ENCODE measurements around the gene LLPH.
"Not testable (repeated sequence)": the region's sequence is repeated elsewhere in the genome, so short reads cannot be mapped to it uniquely, and the experiment has no call there.

Gene LLPH

GRCh38 chr12:66130267-66131066, at the start of gene LLPH:
LLPH (minus strand) TSS chr12:66130750; CDS start chr12:66129106, 1,644 bp downstream.
- DNase-seq (ENCODE audit: low read depth, low spot score): peak; percentile 65

- no peak for DNase-seq (ENCODE audit: low read depth, low spot score)
These were observed 45.8 kb upstream of the LLPH start for GRCh38 chr12:66176105-66176900.

DNA sequence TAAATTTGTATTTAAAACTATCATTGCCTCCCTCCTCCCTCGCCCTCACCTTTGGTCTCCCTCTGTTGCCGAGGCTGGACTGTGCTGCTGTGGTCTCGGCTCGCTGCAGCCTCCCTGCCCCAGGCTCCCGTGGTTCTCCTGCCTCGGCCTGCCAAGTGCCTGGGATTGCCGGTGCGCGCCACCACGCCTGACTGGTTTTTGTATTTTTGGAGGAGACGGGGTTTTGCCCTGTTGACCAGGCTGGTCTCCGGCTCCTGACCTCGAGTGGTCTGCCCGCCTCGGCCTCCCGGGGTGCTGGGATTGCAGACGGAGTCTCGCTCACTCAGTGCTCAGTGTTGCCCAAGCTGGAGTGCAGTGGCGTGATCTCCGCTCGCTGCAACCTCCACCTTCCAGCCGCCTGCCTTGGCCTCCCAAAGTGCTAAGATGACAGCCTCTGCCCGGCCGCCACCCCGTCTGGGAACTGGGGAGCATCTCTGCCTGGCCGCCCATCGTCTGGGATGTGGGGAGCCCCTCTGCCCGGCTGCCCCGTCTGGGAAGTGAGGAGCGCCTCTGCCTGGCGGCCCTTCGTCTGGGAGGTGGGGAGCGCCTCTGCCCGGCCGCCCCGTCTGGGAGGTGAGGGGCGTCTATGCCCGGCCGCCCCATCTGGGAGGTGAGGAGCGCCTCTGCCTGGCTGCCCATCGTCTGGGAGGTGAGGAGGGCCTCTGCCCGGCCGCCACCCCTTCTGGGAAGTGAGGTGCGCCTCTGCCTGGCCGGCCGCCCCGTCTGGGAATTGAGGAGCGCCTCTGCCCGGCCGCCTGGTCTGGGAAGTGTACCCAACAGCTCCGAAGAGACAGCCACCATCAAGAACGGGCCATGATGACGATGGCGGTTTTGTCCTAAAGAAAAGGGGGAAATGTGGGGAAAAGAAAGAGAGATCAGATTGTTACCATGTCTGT, 44.1 kb upstream of the LLPH start:
- DNase-seq (ENCODE audit: low read depth, low spot score): not testable (repeated sequence)

- DNase-seq (ENCODE audit: low read depth, low spot score): no peak
These were observed 40.1 kb upstream of the LLPH start for GRCh38 chr12:66170606-66171005.

DNA sequence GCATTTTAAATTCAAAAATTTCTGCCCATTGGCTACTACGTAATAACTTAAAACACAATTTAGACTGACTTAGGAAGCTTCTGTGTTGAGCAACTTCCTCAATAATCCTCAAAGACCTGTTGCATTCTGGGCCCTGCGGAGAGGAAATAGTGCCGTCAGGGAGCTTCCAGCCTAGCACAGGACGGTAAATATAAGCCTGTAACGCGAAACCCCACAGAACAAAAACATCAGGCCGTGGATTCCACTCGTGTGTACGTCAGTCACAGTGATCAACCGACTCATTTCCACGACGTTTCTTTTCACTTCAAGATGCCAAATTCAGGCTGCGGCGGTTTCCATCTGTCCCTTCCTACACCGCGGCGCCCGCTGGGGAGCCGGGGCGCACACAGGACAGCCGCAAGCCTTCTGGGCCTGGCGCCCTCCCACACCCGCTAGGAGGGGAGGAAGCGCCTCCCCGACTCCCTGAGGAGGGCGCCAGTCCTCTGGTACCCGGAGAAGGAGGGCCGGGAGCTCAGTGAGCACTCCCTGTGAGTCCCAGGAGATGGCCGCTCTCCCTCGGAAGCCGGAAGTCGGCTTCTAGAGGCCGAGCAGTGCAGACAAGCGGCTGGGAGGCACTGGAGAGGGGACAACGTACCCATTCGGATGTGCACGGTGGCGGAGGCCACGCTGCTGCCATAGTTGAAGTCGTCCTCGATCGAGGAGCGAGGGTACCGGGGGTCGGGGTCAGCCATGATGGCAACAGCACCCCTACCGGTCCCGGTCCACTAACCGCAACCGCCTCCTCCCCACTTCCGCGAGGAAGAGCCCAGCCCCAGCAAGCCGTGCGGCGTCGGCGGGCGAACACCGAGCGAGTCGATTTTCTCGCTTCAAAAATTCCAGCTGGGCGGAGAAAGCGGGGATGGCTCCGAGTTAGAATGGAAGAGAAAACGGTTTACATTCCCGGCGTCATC, 38.9 kb upstream of the LLPH start, which contains the start of gene TMBIM4:
Gene TMBIM4, minus strand, starts transcription at position 776 of the 950 bp plus-strand sequence. Its CDS starts 45 bp downstream, at position 731.
- DNase-seq (ENCODE audit: low read depth, low spot score): peak; percentile 76

GRCh38 chr12:66168410-66168809, 37.9 kb upstream of the LLPH start:
- DNase-seq (ENCODE audit: low read depth, low spot score): no peak

GRCh38 chr12:66166561-66166960, 36.0 kb upstream of the LLPH start:
- DNase-seq (ENCODE audit: low read depth, low spot score): no peak

- no peak for DNase-seq (ENCODE audit: low read depth, low spot score)
These were observed 34.6 kb upstream of the LLPH start for GRCh38 chr12:66165141-66165540.

GRCh38 chr12:66164349-66164821, 33.8 kb upstream of the LLPH start:
- no peak for DNase-seq (ENCODE audit: low read depth, low spot score)

- no peak for DNase-seq (ENCODE audit: low read depth, low spot score)
These were observed 32.7 kb upstream of the LLPH start for GRCh38 chr12:66163289-66163688.

- no peak for DNase-seq (ENCODE audit: low read depth, low spot score)
These were observed 32.2 kb upstream of the LLPH start for GRCh38 chr12:66162701-66163100.

DNA sequence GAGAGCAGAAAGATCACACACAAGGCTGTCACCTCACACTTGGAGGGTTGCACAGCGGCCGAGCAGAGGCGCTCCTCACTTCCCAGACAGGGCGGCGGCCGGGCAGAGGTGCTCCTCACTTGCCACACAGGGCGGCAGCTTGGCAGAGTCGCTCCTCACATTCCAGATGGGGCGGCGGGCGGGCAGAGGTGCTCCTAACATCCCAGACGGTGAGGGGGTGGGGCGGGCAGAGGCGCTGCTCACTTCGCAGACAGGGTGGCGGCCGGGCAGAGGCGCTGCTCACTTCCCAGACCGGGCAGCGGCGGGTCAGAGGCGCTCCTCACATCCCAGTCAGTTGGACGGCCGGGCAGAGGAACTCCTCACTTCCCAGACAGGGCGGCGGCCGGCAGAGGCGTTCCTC, 30.2 kb upstream of the LLPH start:
- no peak for DNase-seq (ENCODE audit: low read depth, low spot score)

- no peak for DNase-seq (ENCODE audit: low read depth, low spot score)
These were observed 28.6 kb upstream of the LLPH start for GRCh38 chr12:66159123-66159522.

- DNase-seq (ENCODE audit: low read depth, low spot score): no peak
These were observed 26.1 kb upstream of the LLPH start for GRCh38 chr12:66156654-66157053.

- DNase-seq (ENCODE audit: low read depth, low spot score): no peak
These were observed 24.2 kb upstream of the LLPH start for GRCh38 chr12:66154776-66155175.

- DNase-seq (ENCODE audit: low read depth, low spot score): no peak
These were observed 22.2 kb upstream of the LLPH start for GRCh38 chr12:66152732-66153131.

DNA sequence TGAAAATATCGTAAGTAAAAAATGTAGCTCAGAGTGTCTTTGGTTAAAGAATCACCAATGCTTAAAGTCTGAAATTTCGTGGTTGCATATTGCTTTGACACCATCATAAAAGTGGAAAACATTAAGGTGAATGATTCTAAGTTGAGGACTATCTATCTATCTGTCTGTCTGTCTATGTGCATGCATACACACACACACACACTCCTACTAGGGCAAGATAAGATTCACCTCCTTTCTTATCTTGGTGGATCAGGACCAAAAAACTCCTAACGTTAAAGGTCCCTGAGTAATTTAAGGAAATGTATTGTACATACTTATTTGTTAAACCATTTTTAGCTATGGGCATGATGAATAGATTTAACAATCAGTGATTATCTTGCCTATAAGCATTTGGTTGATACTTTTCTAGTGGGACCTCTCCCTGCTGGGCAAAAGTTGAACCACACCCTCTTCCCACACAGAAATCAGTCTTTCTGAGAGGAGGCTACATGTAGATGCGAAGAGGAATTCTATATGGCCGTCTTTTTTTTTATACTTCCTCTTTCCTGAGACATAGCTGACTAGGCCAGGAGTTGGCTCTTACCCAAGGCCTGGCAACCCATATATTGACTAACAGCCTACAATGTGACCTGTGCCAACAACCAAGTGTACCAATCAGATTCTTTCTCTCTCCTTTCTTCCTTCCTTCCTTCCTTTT, 19.3 kb upstream of the LLPH start:
- no peak for DNase-seq (ENCODE audit: low read depth, low spot score)

- no peak for DNase-seq (ENCODE audit: low read depth, low spot score)
These were observed 14.5 kb upstream of the LLPH start for GRCh38 chr12:66144791-66145754.

- DNase-seq (ENCODE audit: low read depth, low spot score): no peak
These were observed 13.3 kb upstream of the LLPH start for GRCh38 chr12:66143868-66144267.
